HG03520 (cell line): ENCODE results near the gene TAF15.

Source experiments
- ATAC-seq: cut with Tn5 transposase; IDR thresholded peaks from one replicate; pipeline ENCODE4 v1.9.1; 2021; ENCODE audit warnings: mild to moderate bottlenecking, moderate library complexity; ENCODE audit not compliant: unreplicated experiment

Gene TAF15

DNA sequence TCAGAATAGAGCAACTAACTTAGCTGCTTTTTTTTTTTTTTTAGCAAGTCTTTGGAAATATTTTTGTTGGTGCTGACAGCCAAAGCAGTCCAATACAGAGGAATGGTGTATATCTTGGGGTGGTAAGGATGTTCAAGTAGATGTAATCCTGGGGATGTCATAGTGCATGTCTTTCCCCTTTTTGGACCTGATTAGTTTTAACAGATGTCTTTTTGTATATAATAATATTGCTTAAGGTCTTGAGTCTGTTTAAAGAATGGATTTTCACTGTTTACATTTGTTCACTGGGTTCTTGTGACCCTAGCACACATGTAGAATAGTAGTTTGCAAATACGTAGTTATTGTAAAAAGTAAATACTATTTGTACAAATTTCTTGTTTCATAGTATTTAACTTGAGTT, 7.9 kb downstream of the TAF15 start:
- ATAC-seq: no peak

DNA sequence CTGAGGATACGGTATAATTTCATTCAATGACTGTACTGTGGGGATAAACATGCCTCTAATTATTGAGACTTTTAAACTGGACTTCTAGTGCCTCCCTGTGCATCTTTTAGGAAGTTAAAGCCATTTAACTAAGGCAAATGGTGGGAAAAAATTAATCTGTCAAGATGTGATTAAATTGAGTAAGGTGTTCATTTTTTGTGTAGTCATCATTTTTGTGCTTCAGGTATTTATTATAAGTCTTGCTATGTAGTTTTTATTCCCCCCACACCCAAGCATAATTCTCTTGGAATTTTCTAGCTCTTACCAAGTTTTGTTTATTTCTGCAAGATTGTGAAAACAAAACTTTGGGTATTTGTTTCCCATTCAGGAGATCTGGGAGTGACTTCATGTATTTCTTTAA, 10.2 kb downstream of the TAF15 start:
- ATAC-seq: no peak

DNA sequence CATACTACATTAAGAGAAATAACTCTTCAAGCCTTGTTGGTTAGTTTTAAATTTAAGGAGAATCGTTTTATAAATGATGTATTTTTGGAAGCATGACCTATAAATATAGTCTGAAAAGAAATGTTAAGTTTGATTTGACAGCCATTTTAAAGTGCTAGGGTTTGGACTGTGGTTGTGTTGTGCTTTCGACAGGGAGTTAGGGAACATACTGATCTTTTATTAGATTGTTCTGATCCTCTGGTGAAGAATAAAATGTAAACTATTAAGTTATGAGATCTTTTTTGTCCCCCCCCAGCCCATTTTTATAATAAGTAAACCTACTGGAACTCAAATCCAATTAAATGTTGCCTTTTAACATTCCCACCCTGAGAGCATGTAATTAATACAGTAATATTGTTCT, 12.0 kb downstream of the TAF15 start:
- ATAC-seq: no peak

DNA sequence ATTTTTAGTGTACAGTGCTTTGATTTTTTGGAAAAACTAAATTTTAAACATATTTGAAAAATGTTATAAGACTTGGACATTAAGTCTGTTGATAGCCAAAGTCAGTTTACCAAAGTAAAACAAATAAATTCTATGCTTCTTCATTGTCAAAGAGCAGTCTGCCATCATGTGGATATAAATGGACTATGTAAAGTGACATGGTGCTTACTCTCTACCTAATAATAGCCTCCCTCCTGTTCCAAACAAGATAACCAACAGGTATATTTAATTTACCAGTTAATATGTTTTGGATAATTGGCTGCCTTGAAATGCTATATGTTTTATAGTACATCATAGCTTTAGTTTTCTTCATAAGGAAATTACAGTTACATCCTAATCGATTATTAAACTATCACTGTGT, 15.9 kb downstream of the TAF15 start:
- no peak for ATAC-seq

DNA sequence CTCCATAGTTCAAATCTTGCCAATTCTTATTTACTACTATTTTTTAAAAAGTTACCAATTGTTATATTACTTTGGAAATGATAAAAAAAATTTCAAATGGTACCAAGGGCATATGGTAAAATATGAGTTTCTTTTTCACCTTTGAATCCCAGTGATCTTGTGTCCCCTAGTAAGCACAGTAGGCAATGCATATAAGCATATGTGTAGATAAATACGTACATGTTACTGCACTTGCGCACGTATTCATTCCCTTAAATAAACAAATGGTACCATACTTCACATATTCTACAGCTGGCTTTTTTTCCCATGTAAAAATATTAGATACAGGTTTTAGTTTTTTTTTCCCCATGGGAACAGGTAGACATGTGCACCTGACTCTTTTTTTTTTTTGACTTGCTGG, 31.8 kb downstream of the TAF15 start:
- no peak for ATAC-seq

DNA sequence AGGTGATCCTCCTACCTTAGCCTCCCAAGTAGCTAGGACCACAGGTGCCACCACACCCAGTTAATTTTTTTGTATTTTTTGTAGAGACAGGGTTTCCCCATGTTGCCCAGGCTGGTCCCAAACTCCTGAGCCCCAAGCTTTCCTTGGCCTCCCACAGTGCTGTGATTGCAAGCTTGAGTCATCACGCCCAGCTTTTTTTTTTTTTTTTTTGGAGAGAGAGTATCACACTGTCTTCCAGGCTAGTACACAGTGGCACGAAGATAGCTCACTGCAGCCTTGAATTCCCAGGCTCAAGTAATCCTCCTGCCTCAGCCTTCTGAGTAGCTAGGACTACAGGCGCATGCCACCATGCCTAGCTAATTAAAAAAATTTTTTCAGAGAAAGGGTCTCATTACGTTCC, 32.2 kb downstream of the TAF15 start:
- no peak for ATAC-seq

DNA sequence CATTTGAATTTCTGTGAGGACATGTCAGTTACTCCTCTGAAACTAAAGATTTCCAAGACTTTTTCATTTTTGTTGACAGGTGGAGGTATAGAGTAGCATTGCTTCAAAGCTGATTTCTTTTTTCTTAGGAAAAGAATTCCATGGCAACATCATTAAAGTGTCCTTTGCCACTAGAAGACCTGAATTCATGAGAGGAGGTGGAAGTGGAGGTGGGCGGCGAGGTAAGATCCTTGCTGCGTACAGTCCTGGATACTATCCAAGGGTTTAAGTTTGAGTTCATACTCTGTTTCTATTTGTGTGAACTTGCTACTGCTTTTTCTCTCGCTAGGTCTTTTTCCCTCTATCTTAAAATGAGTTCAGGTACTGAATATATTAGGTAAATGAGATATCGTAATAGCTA, 33.0 kb downstream of the TAF15 start:
- no peak for ATAC-seq

DNA sequence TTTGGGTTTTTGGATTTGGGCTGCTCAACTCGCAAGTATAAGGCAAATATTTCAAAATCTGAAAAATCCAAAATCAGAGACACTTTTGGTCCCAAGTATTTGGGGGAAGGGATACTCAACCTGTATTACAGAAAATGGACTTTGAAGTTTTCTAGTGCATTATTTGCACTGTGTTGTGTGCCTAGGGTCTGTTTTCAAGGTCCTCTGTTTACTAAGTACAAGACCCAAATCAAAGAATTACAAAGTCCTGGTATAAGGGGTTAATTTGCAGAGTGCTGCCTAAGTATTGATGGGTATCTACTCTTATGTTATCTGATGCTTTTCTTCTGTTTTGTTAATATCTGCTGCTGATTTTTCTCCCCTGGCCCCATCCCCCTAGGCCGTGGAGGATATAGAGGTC, 34.4 kb downstream of the TAF15 start:
- no peak for ATAC-seq

DNA sequence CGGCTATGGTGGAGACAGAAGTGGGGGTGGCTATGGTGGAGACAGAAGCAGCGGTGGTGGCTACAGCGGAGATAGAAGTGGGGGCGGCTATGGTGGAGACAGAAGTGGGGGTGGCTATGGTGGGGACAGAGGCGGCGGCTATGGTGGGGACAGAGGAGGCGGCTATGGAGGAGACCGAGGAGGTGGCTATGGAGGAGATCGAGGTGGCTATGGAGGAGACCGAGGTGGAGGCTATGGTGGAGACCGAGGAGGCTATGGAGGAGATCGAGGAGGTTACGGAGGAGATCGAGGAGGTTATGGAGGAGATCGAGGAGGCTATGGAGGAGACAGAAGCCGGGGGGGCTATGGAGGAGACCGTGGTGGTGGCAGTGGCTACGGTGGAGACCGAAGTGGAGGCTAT, 35.3 kb downstream of the TAF15 start:
- ATAC-seq: no peak

DNA sequence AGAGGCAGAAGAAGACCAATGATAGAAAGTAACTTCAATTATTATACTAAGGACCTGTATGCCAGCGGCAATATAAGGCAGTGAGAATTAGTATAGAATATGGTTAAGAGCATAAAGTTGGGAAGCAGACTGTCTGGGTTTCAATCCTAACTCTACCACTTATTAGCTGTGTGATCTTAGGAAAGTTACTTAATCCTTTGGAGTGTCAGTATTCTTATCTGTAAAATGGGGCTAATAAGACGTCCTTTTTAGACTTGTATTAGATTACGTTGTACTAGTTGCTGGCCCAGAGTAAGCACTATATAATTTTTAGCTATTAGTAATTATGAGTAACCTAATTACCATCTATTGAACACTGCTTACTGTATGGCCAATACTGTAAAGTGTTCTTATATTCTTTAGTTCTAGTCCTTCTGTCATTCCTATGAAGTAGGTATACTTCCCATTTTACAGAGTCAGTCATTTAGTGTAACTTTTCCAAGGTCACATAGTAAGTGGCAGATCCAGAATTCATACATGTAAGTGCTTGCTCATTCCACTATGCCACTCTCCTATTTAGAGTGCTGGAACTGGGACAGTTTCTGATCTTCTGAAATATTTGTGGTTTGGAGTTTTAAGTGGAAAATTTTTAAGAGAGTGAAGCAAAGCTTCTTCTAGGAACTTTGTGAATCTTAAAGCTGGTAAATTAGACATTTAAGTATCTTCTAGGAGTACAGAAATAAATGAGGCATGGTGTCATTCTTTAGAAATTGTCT, 36.9 kb downstream of the TAF15 start:
- ATAC-seq: no peak

DNA sequence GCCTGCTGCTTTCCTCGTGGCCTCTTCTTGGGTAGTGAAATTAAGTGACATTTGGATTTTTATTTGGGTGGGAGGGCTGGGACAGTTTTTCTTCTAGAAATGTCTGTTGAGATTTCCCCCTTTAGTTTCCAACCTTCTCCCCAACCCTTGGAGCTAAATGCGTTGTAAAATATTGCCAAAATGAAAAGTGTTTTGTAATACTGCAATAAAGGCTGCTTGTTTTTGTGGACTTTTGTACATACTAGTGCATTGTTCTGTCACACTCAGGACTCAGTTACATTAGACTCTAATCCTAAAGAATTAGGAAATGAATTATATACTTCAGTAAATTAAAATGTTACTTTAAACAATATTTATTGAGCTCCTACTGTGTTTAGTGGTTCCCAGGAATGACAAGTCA, 37.7 kb downstream of the TAF15 start:
- no peak for ATAC-seq

DNA sequence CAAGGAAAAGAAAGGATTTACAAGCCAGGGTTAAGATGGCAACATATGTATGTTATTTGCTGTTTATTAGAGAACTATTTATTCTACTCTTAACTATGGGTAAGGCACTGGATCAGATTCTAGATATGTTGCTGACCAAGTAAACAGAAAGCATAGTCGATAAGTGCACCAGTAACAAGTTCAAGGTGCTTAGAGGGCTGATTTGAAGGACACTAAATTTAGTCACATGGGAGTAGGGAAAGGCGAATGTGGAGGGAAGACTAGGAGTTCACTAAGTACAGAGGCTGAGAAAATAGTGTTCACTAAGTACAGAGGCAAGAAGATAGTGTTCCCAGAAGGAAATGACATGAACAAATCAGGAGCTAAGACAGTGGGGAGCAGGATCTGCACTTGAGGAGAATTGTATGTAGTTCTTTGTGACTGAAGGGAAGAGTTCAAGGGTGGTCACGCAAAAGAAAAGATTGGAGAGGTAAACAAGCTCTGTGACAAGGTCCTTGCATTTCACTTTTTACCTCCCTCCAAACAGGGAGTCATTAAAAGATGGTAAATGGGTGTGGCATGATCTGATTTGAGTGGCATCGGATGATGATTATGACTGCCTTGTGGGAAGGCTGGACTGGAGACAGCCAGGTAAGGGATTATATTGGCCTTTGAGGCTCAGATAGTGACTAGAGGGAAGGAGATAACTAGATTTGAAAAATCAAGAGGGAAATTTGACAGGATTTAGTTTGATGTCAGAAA, 38.5 kb downstream of the TAF15 start:
- no peak for ATAC-seq

DNA sequence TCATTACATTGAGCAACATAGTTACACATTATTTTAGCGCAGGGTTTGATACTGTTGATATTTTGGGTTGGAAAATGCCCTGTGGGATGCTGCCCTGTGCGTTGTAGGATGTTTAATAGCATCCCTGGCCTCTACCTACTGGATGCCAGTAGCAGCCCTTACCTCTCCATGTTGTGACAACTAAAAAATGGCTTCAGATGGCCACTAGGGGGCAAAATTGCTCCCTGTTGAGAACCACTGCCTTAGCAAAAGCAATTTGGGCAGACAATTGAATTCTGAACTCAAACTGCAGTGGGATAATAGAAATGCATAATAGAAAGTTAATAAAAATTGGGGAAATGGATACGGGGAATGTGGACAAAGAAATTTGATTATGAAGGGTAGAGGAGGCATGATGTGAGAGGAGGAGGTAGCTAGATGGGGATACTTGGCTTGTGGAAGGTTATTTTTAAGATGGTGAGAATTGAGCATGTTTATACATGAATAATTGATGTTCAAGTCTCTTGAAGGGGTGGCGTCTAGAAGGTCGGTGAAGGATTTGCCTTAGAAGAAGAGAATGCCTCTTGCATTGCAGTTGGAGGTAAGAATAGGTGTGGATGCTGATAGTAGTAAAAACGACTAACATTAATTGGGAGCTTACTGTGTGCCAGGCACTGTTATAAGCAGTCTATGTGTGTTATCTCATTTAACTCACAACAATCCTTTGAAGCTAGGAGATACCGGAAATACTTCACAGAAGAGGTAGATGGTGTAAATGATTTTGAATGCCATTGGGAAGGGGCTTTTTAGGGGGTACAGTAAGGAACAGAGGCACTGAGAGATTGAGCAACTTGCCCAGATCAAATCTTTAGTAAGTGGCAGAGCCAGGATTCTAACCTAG, 40.4 kb downstream of the TAF15 start:
- ATAC-seq: no peak

DNA sequence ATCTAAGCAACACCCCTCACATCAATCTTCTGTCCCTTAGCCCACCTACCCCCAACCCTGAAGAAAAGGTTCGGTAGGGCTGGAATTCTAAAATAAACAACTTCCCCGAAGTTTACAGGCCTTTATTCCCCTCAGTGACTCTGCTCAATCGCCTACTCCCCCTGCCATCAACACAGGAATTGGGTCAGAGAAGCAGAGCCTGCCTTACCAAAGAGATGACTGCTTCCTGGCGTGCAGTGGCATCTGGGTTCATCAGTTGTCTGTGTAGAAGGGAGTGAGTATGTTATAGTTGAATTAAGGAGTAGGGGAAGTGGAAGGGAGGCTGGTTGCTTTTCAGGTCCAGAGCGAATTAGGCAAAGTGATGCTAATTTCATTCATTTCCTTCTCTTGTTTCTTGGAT, 46.7 kb downstream of the TAF15 start:
- no peak for ATAC-seq

DNA sequence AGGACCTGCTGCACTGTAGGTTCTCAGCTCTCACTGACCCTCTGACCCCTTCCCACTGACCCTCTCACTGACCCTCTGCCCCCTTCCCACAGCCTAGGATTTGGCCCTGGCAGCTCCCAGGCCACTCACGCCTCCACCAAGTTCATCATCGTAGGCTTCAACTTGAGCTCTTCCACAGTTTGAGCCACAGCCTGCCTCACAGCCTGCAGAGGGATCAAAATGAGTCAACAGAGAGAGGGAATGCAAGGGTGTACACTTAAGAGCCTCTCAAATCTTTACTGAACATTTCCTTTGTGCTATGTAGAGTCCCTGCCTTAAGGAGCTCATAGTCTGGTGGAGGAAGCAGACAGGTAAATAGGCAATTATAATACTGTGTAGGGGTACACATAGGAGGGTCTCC, 47.3 kb downstream of the TAF15 start:
- ATAC-seq: no peak

DNA sequence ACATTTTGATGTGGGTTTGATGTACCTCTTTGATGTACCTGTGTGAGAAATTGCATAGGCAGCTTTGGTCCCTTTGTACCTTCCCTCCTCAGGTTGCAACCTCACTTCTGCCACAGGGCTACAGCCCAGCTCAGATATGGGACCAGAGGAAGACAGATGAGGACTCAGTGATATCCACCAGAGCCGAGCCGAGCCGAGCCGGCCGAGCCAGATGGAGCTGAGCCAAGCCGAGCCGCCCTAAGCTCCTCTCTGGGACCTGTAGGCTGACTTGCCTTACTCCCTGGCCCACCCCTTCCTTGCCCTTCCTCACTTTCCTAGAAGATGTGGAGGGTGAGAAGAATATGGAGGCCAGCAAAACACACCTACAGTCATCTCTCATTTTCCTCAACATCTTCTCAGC, 55.6 kb downstream of the TAF15 start:
- ATAC-seq: no peak

DNA sequence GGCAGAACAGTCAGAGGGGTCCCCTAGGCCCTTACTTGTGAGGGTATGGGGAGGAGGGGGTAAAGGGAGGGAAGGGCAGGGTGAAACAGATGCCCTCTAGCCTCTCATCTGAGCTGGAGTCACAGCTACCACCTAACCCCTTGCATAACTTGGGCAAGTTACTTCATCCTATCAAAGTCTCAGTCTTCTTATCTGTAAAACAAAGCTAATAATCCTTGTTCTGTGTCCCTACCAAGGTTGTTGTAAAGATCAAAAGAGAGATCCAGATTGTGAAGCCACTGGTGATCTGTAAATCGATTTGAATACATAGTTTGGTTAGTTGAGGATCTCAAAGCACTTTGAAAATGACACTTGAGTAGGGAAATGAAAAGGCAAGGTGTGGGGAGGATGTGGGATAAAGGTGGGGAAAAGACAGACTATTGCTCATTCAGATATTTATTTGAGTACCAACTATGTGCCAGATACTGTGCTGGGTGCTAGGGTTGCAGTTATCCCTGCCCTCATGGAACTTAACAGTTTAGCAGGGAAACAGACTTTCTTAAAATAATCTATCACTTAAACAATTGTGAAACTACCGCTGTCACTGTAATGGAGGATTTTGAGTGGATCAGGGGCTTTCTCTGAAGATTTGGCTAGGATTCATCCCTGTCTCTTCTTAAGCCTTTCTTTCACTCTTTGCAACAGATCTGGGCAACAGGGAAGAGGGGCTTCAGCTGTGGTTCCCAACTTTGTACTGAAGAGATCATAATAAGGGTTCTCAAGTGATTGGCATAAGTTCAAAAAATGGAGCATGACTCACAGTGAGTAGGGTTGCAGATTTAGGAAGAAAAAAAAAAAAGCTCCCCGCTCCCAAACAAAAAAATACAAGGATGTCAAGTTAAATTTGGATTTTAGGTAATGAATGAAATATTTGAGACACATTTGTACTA, 56.4 kb downstream of the TAF15 start:
- ATAC-seq: no peak

DNA sequence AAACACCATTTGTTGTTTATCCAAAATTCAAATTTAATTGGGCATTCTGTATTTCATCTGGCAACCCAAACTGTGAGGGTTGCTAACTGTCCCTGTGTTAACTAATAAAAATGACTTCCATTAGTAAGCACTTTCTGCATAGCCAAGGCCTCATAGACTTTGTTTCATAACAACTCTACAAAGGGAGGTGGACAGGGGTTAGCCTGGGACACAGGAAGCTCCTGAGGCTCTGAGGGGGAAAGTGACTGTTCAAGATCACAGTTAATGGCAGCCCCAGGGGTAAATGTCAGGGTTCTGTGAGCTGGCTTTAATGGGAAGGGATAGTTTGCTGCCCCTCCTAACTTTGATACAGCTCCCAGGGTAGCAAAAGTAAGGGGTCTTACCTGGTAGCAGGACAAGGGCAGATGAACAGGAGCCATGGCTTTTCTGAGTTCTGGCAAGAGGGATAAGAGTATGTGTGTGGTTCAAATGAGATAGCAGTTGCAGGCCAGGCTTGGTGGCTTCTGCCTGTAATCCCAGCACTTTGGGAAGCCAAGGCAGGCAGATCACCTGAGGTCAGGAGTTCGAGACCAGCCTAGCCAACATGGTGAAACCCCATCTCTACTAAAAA, 57.2 kb downstream of the TAF15 start:
- ATAC-seq: no peak

DNA sequence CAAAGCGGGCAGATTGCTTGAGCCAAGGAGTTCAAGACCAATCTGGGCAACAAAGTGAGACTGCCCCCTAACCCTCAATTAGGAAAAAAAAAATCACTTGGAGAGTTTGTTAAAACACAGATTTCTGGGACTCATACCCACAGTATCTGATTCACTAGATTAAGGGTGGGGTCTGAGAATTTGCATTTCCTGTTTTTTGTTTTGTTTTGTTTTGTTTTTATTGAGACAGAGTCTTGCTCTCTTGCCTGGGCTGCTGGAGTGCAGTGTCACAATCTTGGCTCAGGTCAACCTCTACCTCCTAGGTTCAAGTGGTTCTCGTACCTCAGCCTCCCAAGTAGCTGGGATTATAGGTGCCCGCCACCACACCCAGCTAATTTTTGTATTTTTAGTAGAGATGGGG, 58.3 kb downstream of the TAF15 start:
- ATAC-seq: no peak

DNA sequence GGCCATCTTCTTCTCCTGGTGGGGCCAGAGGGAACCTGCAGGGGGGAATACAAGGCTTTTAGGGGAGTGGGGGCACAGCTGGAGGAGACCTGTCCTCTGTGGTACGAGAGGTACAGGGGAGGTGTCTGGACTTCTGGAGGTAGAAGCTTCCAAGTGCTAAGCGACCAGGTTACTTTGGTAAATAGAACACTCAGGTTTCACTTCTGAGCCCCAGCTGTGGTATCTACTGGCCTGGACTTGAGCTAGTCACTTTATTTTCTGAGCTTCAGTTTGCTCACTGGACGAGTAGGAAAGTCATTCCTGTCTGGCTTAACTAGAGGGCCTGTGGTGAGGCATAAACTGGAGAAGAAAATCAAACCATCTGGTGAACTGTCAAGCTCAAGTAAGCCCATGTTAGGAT, 59.5 kb downstream of the TAF15 start, which contains the start of gene HEATR9:
Gene HEATR9, minus strand, starts transcription at position 155 of the 400 bp plus-strand sequence. Its CDS starts 149 bp downstream, at position 6.
- no peak for ATAC-seq
